Body of pancreas (tissue), 4 donors: Measurements from ENCODE around the gene ITGB2.

Experiments used
- CTCF ChIP-seq, 7 experiments: fragments of 450-650 bp in 4 of 7; fragments of 200-600 bp in 3 of 7; sonication (generic) in 3 of 7; IDR thresholded peaks; one replicate each; pipeline ENCODE4 v1.5.1; 2016 to 2019; ENCODE audit warnings: antibody characterized with exemption in 7 of 7
- POLR2A ChIP-seq, 3 donors: fragments of 450-650 bp; IDR thresholded peaks; one replicate each; pipeline ENCODE4 v1.6.1; 2016; ENCODE audit warnings: antibody characterized with exemption in 3 of 3, mild to moderate bottlenecking in 2 of 3

GRCh38 chr21:44941567-44941966 is 20.9 kb upstream of the ITGB2 start:
- TF ChIP-seq CTCF (IDR thresholded peaks at IDR 0.05) (no peak), POLR2A (IDR thresholded peaks at IDR 0.05) (no peak)
